Adipose tissue (tissue), 3 donors: Measurements from ENCODE around the gene FLT3LG. TPM values are rescaled to one million over a fixed set of nuclear protein-coding genes. Genes with fewer than 3 reads are reported as not detected.

Experiments used
- H3K27ac ChIP-seq: one replicate; pipeline ENCODE4 v1.5.1; 2013; ENCODE audit warnings: low read depth, low read length
- WGBS, 3 donors: extraction: QIAGEN DNeasy Blood & Tissue Kit; methylation state at CpG; one replicate each; pipeline ENCODE4 v1.1.7; 2013; 5-methylcytosine and 5-hydroxymethylcytosine counted together
- polyA plus RNA-seq, 3 donors: library from polyadenylated mRNA; stranded (reverse); fragments of 200-250 nt; gene quantifications; one replicate each; pipeline ENCODE4 v1.2.3, GENCODE V29; 2013
- donor health status: healthy with polysubstance abuse.
- donor health status: Bipolar disorder and iron deficiency.
- donor health status: healthy.

The FLT3LG gene
- polyA plus RNA-seq, 3 donors = 2.6 to 20.5 (median 7.4) TPM

DNA sequence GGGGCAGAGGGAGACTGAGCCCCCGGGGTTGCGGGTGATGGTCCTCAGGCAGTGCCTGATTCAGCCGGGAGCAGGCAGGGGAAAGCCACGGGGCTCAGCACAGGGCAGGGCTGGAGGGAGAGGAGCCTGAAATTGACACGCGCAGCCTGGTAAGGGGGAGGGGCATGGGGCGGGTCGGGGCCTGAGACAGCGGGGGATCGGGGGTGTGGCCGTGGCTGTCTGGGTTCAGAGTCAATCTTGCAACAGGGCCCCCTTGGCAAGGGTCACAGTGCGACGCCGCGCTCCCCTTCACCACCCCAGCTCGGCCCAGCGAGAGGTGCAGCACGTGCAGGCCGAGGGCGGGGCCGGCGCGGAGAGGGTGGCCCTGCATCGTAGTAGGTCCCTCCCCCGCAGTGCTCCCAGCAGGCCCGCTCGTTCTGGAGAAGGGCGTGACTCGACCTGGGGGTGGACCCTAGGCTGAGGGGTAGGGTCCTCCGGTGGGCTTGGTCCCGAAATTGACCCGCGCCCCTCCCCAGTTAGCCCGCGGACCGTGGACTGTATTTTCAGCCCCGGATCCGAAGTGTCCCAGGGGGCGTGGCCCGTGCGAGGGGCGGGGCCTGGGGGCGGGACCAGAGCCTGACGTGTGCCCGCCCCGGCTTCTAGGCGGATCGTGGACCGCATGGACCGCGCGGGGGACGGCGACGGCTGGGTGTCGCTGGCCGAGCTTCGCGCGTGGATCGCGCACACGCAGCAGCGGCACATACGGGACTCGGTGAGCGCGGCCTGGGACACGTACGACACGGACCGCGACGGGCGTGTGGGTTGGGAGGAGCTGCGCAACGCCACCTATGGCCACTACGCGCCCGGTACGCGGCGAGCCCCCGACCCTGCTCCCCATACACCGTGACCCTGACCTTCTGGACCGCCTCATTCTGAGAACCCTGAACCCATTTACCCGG is 59.8 kb downstream of the FLT3LG start:
- WGBS, 3 donors = 4 to 14% (median 6%) methylated on average over 65 to 87 of the region's 87 CpGs
- H3K27ac ChIP-seq = no peak overlapping the region

DNA sequence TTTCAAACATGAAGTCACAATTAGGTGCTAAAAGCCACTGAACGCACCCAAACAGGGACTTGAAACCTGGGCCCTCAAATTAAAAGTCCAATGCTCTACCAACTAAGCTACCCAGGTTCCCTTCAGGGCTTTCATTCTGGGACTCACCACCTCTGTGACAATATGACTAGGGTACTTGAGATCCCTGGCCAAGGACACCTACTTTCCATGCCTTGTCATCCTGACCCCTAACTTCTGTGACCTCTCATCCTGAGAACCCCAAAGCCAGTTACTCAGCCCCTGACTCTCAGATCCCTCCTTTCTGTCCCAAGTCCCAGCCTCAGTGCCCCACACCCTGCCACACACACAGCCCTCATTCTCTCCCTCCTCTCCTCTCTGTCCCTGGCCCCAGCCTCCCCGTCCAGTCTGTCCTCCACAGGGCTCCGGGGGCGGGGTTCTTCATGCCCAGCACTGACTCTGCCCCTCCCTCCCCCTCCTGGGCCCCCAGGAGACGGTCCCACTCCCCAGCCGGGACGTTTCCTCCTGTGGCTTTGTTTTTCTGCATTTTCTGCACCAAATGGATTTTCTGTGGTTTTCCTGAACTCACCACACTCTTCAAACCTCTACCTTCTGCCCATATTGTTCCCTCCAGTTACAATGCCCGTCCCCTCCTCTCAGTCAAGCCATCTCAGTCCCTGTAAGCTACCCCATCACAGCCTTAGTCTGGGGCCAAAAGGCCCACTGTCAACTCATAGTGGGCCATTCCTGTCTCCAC is 60.8 kb downstream of the FLT3LG start:
- H3K27ac ChIP-seq = no peak overlapping the region
- 56 to 79% (median 63%) methylated on average over 8 of the region's 8 CpGs for WGBS, 3 donors

Other genes with a start within 250 kb of the FLT3LG start
- gene SLC6A16, start 149.0 kb upstream of the FLT3LG start, polyA plus RNA-seq = 1 to 10 TPM in 2 of 3 donors, under 1 TPM in 1; 0.90 to 1.6 (median 1.0) TPM
- 10 to 100 TPM in 2 of 3 donors, 1 to 10 TPM in 1; 6.8 to 18.1 (median 10.6) TPM for gene CD37, start 138.8 kb upstream of the FLT3LG start, polyA plus RNA-seq
- 10 to 100 TPM; 19.3 to 37.7 (median 34.0) TPM for gene TEAD2, start 111.8 kb upstream of the FLT3LG start, polyA plus RNA-seq
- under 1 TPM in 2 of 3 donors, not detected in 1; 0.21 to 0.61 TPM for gene DKKL1, start 110.3 kb upstream of the FLT3LG start, polyA plus RNA-seq
- gene KASH5, start 86.0 kb upstream of the FLT3LG start, polyA plus RNA-seq = 1 to 10 TPM in 1 of 3 donors, not detected in 2; 1.9 TPM
- gene PTH2, start 50.8 kb upstream of the FLT3LG start, polyA plus RNA-seq = not detected
- not detected for gene GFY, start 48.8 kb upstream of the FLT3LG start, polyA plus RNA-seq
- 1 to 10 TPM in 2 of 3 donors, under 1 TPM in 1; 0.23 to 7.3 (median 1.5) TPM for gene SLC17A7, start 32.7 kb upstream of the FLT3LG start, polyA plus RNA-seq
- 10 to 100 TPM; 43.8 to 85.5 (median 50.3) TPM for gene PIH1D1, start 22.4 kb upstream of the FLT3LG start, polyA plus RNA-seq
- gene ALDH16A1, start 21.0 kb upstream of the FLT3LG start, polyA plus RNA-seq = 10 to 100 TPM; 24.1 to 31.4 (median 29.5) TPM
- 1,000 to 10,000 TPM; 3,139 to 5,659 (median 3,499) TPM for gene RPL13A, start 13.4 kb downstream of the FLT3LG start, polyA plus RNA-seq
- gene RPS11, start 22.2 kb downstream of the FLT3LG start, polyA plus RNA-seq = 1,000 to 10,000 TPM; 3,233 to 6,569 (median 4,953) TPM
- gene FCGRT, start 38.4 kb downstream of the FLT3LG start, polyA plus RNA-seq = 100 to 1,000 TPM in 2 of 3 donors, 10 to 100 TPM in 1; 57.1 to 268 (median 264) TPM
- gene RCN3, start 53.8 kb downstream of the FLT3LG start, polyA plus RNA-seq = 10 to 100 TPM in 2 of 3 donors, 1 to 10 TPM in 1; 7.8 to 61.6 (median 33.7) TPM
- gene NOSIP, start 106.3 kb downstream of the FLT3LG start, polyA plus RNA-seq = 10 to 100 TPM; 61.0 to 95.7 (median 77.8) TPM
- gene PRRG2, start 107.1 kb downstream of the FLT3LG start, polyA plus RNA-seq = 10 to 100 TPM in 1 of 3 donors, 1 to 10 TPM in 2; 2.9 to 11.7 (median 3.0) TPM
- 10 to 100 TPM in 1 of 3 donors, 1 to 10 TPM in 2; 5.1 to 11.5 (median 7.3) TPM for gene PRR12, start 117.0 kb downstream of the FLT3LG start, polyA plus RNA-seq
- 100 to 1,000 TPM in 2 of 3 donors, 10 to 100 TPM in 1; 31.9 to 302 (median 198) TPM for gene RRAS, start 165.9 kb downstream of the FLT3LG start, polyA plus RNA-seq
- gene SCAF1, start 168.0 kb downstream of the FLT3LG start, polyA plus RNA-seq = 10 to 100 TPM; 12.7 to 23.5 (median 17.4) TPM
- gene IRF3, start 191.6 kb downstream of the FLT3LG start, polyA plus RNA-seq = 10 to 100 TPM; 45.8 to 76.0 (median 56.6) TPM
- 10 to 100 TPM; 14.1 to 18.4 (median 15.4) TPM for gene BCL2L12, start 191.7 kb downstream of the FLT3LG start, polyA plus RNA-seq
- 100 to 1,000 TPM in 2 of 3 donors, 10 to 100 TPM in 1; 80.2 to 153 (median 118) TPM for gene PRMT1, start 203.1 kb downstream of the FLT3LG start, polyA plus RNA-seq
- 1 to 10 TPM; 1.0 to 2.5 (median 1.0) TPM for gene ADM5, start 215.4 kb downstream of the FLT3LG start, polyA plus RNA-seq
- 10 to 100 TPM in 1 of 3 donors, 1 to 10 TPM in 2; 1.8 to 12.1 (median 3.2) TPM for gene CPT1C, start 216.9 kb downstream of the FLT3LG start, polyA plus RNA-seq